ENCODE data around the gene PBX3. TPM values are rescaled to one million over a fixed set of nuclear protein-coding genes. Genes with fewer than 3 reads are reported as not detected.
A peak's percentile ranks its signal among the peaks of the same experiment; 100 is the strongest.

PBX3 gene
- total RNA-seq, 1 donor = 62.4 TPM

DNA sequence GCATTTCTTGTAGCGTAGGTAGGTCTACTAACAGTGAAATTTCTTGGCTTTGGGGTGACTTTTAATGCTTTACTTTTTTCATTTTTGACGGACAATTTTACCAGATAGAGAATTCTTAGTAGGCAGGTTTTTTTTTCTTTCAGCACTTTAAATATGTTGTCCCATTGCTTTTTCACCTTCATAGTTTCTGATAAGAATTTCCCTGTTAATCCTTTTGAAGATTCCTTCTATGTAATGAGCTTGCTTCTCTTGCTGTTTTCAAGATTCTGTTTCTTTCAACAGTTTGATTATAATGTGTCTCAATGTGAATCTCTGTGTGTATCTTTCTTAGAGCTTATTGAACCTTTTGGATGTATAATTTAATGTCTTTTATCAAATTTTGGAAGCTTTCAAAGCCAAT is 35.5 kb downstream of the PBX3 start:
- TF ChIP-seq, protein P1, sequence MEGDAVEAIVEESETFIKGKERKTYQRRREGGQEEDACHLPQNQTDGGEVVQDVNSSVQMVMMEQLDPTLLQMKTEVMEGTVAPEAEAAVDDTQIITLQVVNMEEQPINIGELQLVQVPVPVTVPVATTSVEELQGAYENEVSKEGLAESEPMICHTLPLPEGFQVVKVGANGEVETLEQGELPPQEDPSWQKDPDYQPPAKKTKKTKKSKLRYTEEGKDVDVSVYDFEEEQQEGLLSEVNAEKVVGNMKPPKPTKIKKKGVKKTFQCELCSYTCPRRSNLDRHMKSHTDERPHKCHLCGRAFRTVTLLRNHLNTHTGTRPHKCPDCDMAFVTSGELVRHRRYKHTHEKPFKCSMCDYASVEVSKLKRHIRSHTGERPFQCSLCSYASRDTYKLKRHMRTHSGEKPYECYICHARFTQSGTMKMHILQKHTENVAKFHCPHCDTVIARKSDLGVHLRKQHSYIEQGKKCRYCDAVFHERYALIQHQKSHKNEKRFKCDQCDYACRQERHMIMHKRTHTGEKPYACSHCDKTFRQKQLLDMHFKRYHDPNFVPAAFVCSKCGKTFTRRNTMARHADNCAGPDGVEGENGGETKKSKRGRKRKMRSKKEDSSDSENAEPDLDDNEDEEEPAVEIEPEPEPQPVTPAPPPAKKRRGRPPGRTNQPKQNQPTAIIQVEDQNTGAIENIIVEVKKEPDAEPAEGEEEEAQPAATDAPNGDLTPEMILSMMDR (IDR thresholded peaks at IDR 0.05; ENCODE audit: insufficient read depth, low read length) = no peak
- no peak for DNase-seq (ENCODE audit: low read depth)

DNA sequence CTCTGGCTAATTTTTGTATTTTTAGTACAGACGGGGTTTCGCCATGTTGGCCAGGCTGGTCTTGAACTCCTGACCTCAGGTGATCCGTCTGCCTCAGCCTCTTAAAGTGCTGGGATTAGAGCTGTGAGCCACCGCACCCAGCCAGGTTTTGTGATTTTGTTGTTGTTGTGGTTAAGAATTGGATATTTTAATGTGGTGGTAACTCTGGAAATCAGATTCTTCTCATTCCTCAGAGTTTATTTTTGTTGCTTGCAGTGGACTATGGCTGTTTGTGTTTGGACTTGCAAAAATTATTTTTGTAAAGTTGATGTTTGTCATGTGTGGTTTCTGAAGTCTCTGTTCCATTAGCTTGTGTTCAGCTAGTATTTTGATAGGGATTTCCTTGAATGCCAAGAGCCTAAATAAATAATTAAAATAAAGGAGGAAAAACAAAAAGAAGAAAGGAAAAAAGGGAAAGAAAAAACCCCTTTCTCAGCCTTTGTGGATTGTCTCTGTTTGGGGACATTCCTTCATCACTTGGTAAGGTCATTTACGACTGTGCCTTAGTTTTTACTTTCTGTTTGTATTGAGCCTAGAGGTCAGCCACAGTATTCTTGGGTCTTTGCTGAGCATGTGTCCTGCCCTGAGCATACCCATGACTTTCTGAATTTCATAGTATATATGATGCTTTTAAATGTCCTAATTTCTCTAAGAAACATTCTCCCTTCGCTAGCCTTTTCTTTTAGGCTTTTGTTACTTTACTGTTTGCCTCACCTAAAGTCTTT is 37.3 kb downstream of the PBX3 start:
- no peak for DNase-seq (ENCODE audit: low read depth)
- TF ChIP-seq, protein P1 (IDR thresholded peaks at IDR 0.05; ENCODE audit: insufficient read depth, low read length) = no peak
- no peak overlapping the region for H3K4me3 ChIP-seq (ENCODE audit: low read depth, low read length)

More for the DNA sequence above, 35.5 kb downstream of the PBX3 start:
- no peak overlapping the region for H3K4me3 ChIP-seq (ENCODE audit: low read depth, low read length)

DNA sequence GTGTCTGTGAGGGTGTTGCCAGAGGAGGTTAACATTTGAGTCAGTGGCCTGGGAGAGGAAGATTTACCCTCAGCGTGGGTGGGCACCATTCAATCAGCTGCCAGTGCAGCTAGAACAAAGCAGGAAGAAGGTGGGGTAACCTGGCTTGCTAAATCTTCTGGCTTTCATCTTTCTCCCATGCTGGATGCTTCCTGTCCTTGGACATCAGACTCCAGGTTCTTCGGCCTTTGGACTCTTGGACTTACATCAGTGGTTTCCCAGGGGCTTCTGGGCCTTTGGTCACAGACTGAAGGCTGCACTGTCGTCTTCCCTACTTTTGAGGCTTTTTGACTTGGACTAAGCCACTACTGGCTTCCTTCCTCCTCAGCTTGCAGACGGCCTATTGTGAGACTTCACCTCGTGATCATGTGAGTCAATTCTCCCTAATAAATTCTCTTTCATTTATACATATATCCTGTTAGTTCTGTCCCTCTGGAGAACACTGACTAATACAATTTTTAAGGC is 38.1 kb downstream of the PBX3 start:
- TF ChIP-seq, protein P1 (IDR thresholded peaks at IDR 0.05; ENCODE audit: insufficient read depth, low read length) = no peak
- no peak overlapping the region for H3K4me3 ChIP-seq (ENCODE audit: low read depth, low read length)
- DNase-seq (ENCODE audit: low read depth) = peak; percentile 51

- H3K4me3 ChIP-seq (ENCODE audit: low read depth, low read length) = no peak overlapping the region
- TF ChIP-seq, protein P1 (IDR thresholded peaks at IDR 0.05; ENCODE audit: insufficient read depth, low read length) = no peak
- no peak for DNase-seq (ENCODE audit: low read depth)
Observed at GRCh38 chr9:125787715-125788114, 40.5 kb downstream of the PBX3 start.

- TF ChIP-seq, protein P1 (IDR thresholded peaks at IDR 0.05; ENCODE audit: insufficient read depth, low read length) = no peak
- no peak for DNase-seq (ENCODE audit: low read depth)
- H3K4me3 ChIP-seq (ENCODE audit: low read depth, low read length) = no peak overlapping the region
Observed at GRCh38 chr9:125789196-125789595, 42.0 kb downstream of the PBX3 start.

- DNase-seq (ENCODE audit: low read depth) = no peak
- TF ChIP-seq, protein P1 (IDR thresholded peaks at IDR 0.05; ENCODE audit: insufficient read depth, low read length) = no peak
- H3K4me3 ChIP-seq (ENCODE audit: low read depth, low read length) = no peak overlapping the region
Observed at GRCh38 chr9:125794708-125795107, 47.5 kb downstream of the PBX3 start.
